ENCODE data around the gene FAM98C.

The FAM98C gene

GRCh38 chr19:38457690-38458405, 55.0 kb downstream of the FAM98C start:
- no peak for DNase-seq (ENCODE audit: low spot score)

Measured in germinal center (tissue), 1 donor.